GM12875 (cell line): ENCODE measurements around the gene EXOC6B.

ENCODE experiments used
- H3K4me3 ChIP-seq: one replicate; pipeline ENCODE4 v1.5.1; 2011; ENCODE audit warnings: low read depth, low read length, control low read depth
- TF ChIP-seq, protein P1 (sequence below): IDR thresholded peaks from 2 replicates; pipeline ENCODE4 v1.5.1; 2011; ENCODE audit warnings: low read depth, mild to moderate bottlenecking, control low read depth, inconsistent platforms, low read length, moderate library complexity, borderline replicate concordance; ENCODE audit not compliant: insufficient read depth

The EXOC6B gene

DNA sequence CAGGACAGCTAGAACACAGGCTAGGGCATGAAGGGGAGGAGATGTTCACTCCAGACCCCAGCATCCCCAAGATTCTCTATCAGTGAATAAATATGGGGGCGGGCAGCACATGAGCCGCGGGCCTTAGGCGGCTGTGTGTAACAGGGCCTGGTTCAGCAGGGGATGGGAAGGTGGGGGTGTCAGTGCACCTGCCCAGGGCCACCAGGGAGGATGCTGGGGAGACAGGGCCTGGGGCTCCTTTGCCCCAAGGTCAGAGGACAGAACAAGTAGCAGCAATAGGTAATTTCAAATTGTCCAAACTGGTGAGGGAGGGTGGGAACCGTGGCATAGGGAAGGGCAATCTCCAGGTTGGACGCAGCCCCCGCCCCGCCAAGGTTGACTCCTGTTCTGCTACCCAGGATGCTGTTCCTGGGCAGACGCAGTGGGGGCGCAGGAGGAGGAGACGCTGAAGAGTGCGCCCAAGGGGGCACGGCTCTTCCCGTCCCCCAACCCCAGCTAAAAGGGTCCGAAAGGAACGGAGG lies 694.4 kb downstream of the EXOC6B start:
- H3K4me3 ChIP-seq = no peak overlapping the region
- TF ChIP-seq, protein P1, sequence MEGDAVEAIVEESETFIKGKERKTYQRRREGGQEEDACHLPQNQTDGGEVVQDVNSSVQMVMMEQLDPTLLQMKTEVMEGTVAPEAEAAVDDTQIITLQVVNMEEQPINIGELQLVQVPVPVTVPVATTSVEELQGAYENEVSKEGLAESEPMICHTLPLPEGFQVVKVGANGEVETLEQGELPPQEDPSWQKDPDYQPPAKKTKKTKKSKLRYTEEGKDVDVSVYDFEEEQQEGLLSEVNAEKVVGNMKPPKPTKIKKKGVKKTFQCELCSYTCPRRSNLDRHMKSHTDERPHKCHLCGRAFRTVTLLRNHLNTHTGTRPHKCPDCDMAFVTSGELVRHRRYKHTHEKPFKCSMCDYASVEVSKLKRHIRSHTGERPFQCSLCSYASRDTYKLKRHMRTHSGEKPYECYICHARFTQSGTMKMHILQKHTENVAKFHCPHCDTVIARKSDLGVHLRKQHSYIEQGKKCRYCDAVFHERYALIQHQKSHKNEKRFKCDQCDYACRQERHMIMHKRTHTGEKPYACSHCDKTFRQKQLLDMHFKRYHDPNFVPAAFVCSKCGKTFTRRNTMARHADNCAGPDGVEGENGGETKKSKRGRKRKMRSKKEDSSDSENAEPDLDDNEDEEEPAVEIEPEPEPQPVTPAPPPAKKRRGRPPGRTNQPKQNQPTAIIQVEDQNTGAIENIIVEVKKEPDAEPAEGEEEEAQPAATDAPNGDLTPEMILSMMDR = no peak

DNA sequence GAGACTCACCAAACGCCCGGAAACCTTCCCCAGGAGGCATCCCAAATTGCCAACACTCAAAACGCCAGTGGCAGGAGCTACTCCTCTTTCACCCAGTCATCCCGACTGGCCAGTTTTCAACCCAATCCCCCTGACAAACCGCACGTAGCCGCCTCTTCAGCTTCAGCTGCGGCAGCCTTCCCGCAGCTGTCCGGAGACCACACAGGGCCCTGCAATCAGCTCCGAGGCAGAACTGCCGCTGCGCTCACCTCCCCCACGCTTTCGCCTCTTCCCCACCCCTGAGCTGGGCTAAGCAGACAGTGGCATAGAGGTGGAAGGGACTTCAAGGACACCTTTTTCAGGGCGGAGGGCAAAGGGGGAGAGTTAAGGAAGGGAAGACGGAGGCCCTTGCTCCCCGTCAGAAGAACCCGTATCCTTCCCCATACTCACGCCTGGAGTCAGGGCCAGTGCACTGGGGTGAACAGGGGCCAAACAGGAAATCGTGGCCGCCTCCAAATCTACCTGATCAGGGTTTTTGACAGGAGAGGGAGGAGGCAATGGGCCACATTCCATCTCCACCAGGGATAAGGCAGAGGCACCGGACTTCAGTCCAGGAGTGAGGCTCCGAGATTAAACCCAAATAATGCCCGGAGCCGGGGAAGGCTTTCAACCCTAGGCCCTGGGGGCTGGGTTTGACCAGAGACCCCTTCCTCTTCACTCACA lies 695.0 kb downstream of the EXOC6B start:
- TF ChIP-seq, protein P1 = no peak
- H3K4me3 ChIP-seq = no peak overlapping the region

DNA sequence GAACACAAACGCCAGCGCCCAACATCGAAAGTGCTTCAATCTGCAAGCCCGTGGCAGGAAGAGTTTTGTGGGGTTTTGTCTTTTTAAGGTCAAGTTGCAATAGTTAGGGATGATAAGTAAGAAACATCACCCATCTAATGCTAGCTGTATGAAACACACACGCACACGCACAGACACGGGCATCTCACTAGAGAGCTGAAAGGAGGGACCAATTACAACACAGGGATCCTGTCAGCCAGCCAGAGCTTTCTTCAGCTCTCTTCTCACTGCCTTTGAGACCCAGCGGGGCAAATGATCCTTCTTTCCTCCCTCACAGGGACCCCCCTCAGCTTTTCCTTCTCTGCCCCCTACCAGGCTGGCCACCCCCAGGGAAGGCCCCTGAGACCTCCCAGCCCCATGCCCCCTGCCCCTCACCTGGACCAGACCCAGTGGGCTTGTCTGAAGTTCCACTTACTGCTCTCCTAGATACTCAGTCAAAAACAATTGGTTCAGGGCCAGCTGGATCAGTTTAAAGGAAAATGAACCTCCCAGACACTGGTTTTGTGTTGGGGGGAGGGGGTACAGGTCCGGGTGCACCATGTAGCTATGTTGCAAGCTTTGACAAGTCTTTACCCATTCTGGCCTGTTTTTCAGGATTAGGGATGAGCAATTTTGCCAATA lies 696.0 kb downstream of the EXOC6B start:
- H3K4me3 ChIP-seq = no peak overlapping the region
- TF ChIP-seq, protein P1 = no peak

- H3K4me3 ChIP-seq = no peak overlapping the region
- TF ChIP-seq, protein P1 = no peak
These were observed 697.0 kb downstream of the EXOC6B start for GRCh38 chr2:72128843-72129227.

- TF ChIP-seq, protein P1 = no peak
- H3K4me3 ChIP-seq = no peak overlapping the region
These were observed 697.6 kb downstream of the EXOC6B start for GRCh38 chr2:72128059-72128842.

DNA sequence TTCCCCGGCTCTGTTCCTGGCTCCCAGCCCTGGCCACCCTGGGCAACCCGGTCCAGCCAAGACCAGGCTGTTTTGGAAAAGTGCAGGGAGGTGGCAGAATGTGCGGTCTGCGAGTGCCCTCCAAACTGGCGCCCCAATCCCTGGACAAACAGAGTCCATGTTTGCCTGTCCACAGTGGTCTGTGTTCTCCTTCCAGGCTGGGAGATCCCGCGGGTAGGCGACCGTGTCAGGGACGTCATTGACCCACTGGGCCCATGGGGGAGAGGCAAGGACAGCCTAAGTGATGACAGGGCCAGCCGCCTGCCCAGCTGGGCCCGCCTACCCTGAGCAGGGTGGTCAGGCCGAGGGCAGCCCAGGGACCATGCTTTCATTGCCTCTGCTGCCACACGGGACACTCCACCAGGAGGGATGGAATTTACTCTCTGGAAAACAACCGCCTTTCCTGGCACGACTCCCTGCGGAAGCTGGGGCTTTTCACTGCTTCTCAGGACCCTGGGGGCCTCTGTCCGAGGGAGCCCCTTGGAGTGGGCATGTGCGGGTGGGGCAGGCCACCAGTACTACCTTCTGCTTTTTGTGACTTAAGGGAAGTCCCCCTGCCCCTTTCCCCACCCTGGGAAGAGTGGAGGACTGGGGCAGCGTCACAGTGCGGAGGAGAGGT lies 698.3 kb downstream of the EXOC6B start:
- no peak overlapping the region for H3K4me3 ChIP-seq
- TF ChIP-seq, protein P1 = no peak
